PC-9 (cell line): ENCODE results near the gene FOXP1. TPM values are rescaled to one million over a fixed set of nuclear protein-coding genes. Genes with fewer than 3 reads are reported as not detected.

Experiments used
- BruUV-seq: library from RNA; stranded (reverse); fragments of 400-500 nt; replicated peaks from 2 replicates; lab custom pipeline; 2021; lab: Mats Ljungman, UMichigan
- CTCF ChIA-PET: fragments of 300-600 bp; sonication (Branson Sonifier 250); formaldehyde crosslinking; loops from one replicate; lab custom pipeline; 2022; ENCODE audit warnings: antibody characterized with exemption; lab: Charles Lee
- POLR2A ChIA-PET: fragments of 300-600 bp; sonication (Branson Sonifier 250); formaldehyde crosslinking; loops from one replicate; lab custom pipeline; 2022; ENCODE audit warnings: antibody characterized with exemption; ENCODE audit not compliant: unreplicated experiment; lab: Charles Lee
- DNase-seq, 2 experiments: peaks; one replicate each; pipeline versions ENCODE4 v3.0.0 to v3.0.0-alpha.2; 2015 to 2022; ENCODE audit warnings: mixed read lengths in 1 of 2
- H2AFZ ChIP-seq: fragments of 200-600 bp; sonication (generic); 2 replicates; pipeline ENCODE4 v1.8.1; 2017; ENCODE audit warnings: antibody characterized with exemption
- H3F3A ChIP-seq: fragments of 200-600 bp; sonication (generic); 2 replicates; pipeline ENCODE4 v1.8.1; 2017; ENCODE audit warnings: antibody characterized with exemption, mild to moderate bottlenecking, low read depth; ENCODE audit not compliant: insufficient read depth
- H3K27ac ChIP-seq: fragments of 200-600 bp; sonication (generic); 2 replicates; pipeline ENCODE4 v1.6.1; 2016; ENCODE audit warnings: mixed run types
- H3K27me3 ChIP-seq: fragments of 200-600 bp; sonication (generic); 2 replicates; pipeline ENCODE4 v1.6.1; 2016; ENCODE audit warnings: low read depth, mixed run types; ENCODE audit not compliant: insufficient read depth
- H3K36me3 ChIP-seq: fragments of 200-600 bp; sonication (generic); 2 replicates; pipeline ENCODE4 v1.6.1; 2016; ENCODE audit warnings: low read depth, mixed run types
- H3K4me1 ChIP-seq: fragments of 200-600 bp; sonication (generic); replicated peaks from 2 replicates; pipeline ENCODE4 v1.6.1; 2016; ENCODE audit warnings: mixed run types; ENCODE audit not compliant: insufficient read depth
- H3K4me2 ChIP-seq: fragments of 200-600 bp; sonication (generic); 2 replicates; pipeline ENCODE4 v1.6.1; 2017; ENCODE audit warnings: mixed run types
- H3K4me3 ChIP-seq: fragments of 200-600 bp; sonication (generic); 2 replicates; pipeline ENCODE4 v1.6.1; 2016; ENCODE audit warnings: mixed run types
- H3K79me2 ChIP-seq: fragments of 200-600 bp; sonication (generic); 2 replicates; pipeline ENCODE4 v1.6.1; 2017; ENCODE audit warnings: low read depth, mixed run types
- H3K9me2 ChIP-seq: fragments of 200-600 bp; sonication (generic); 2 replicates; pipeline ENCODE4 v1.8.1; 2017; ENCODE audit warnings: mild to moderate bottlenecking; ENCODE audit not compliant: insufficient read depth
- H3K9me3 ChIP-seq: fragments of 200-600 bp; sonication (generic); 2 replicates; pipeline ENCODE4 v1.8.1; 2016; ENCODE audit warnings: low read depth; ENCODE audit not compliant: insufficient read depth
- H4K20me1 ChIP-seq: fragments of 200-600 bp; sonication (generic); 2 replicates; pipeline ENCODE4 v1.8.1; 2017; ENCODE audit not compliant: insufficient read depth
- EZH2 ChIP-seq: fragments of 200-600 bp; sonication (generic); IDR thresholded peaks from 2 replicates; pipeline ENCODE4 v1.8.0; 2017; ENCODE audit warnings: antibody characterized with exemption, low read depth
- intact Hi-C: fragments of 100-400 bp; cut with micrococcal nuclease; formaldehyde crosslinking; loops from one replicate; pipeline ENCODE4 v1.10.0; 2022; ENCODE audit not compliant: unreplicated experiment
- total RNA-seq: library from RNA; stranded (reverse); gene quantifications from 2 replicates; pipeline ENCODE4 v1.2.3, GENCODE V29; 2021
- TF ChIP-seq, protein P1 (sequence below): fragments of 200-600 bp; sonication (generic); conservative IDR thresholded peaks from 2 replicates; pipeline ENCODE4 v1.6.1; 2017; ENCODE audit warnings: mixed run types, antibody characterized with exemption, mild to moderate bottlenecking, moderate library complexity

Gene FOXP1
- total RNA-seq, 1 experiment from 2014 or later: 33.3 TPM

DNA sequence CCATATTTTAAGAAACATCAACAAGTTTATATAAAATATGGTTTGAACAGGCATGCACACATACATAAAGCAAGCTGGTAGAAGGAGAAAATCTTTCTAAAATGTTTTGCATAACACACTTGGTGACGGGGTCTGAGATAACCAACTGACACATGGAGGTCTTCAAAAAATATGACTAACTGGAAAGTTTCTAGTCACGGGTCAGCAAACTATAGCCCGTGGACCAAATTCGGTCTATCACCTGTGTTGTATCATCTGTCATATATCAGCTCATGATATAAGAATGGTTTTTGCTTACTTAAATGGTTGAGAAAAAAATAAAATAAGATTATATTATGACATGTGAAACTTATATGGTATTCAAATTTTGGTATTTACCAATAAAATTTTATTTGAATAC, 465.1 kb downstream of the FOXP1 start:
- no TSS peak for BruUV-seq
- Histone ChIP-seq H3F3A (no peaks in the 10 kb centered on the region), H3K9me3 (no peaks in the 10 kb centered on the region), H3K36me3 (no peaks in the 10 kb centered on the region), H4K20me1 (no peaks in the 10 kb centered on the region), H3K4me2 (no peak overlapping the region), H3K4me3 (no peak overlapping the region), H3K79me2 (no peaks in the 10 kb centered on the region), H3K27ac (no peak overlapping the region), H3K9me2 (no peaks in the 10 kb centered on the region), H3K27me3 (no peaks in the 10 kb centered on the region), H2AFZ (no peak overlapping the region), H3K4me1 (no peaks in the 10 kb centered on the region)
- TF ChIP-seq EZH2: no peak
- TF ChIP-seq, protein P1, sequence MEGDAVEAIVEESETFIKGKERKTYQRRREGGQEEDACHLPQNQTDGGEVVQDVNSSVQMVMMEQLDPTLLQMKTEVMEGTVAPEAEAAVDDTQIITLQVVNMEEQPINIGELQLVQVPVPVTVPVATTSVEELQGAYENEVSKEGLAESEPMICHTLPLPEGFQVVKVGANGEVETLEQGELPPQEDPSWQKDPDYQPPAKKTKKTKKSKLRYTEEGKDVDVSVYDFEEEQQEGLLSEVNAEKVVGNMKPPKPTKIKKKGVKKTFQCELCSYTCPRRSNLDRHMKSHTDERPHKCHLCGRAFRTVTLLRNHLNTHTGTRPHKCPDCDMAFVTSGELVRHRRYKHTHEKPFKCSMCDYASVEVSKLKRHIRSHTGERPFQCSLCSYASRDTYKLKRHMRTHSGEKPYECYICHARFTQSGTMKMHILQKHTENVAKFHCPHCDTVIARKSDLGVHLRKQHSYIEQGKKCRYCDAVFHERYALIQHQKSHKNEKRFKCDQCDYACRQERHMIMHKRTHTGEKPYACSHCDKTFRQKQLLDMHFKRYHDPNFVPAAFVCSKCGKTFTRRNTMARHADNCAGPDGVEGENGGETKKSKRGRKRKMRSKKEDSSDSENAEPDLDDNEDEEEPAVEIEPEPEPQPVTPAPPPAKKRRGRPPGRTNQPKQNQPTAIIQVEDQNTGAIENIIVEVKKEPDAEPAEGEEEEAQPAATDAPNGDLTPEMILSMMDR: no peak
- intact Hi-C loops: no loop called here
- ChIA-PET POLR2A (interaction anchor here (0.6 kb wide), 2 partner anchors 33 to 628 kb away, joined by 5 to 7 read pairs; no protein-coding TSS in a partner anchor), CTCF (no interaction called here)
- no peak for DNase-seq

DNA sequence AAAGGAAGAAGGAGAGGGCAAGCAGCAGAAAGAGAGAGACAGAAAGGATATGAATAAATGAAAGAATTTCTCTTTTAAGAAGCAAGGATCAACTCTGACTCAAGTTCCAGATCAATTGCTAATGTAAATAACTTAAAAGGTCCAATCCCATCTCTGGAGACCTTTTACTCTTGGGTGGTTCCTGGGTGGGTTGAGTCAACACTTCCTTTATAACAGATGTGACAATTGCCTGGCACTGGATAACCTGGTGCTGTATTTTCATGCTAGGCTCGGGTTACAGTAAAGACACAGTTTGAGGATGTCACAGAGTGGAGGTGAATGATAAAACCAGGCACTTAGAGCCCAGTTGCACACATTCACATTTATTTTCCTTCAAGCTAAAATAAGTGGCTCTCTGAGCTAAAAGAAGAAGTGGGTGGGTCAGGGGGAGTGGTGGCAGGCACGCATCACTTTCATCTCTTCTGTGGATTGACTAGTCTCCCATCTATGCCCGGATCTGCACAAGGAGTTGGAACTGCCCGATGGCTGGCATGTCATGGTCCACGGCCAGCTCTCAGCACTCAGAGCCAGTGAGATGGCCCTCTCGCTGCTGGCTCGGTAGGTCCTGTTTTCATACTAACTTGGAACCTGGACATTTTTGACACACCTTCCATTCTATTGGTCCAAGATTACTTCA, 465.8 kb downstream of the FOXP1 start:
- Histone ChIP-seq H3K27ac (no peak overlapping the region), H3K4me3 (no peak overlapping the region)

DNA sequence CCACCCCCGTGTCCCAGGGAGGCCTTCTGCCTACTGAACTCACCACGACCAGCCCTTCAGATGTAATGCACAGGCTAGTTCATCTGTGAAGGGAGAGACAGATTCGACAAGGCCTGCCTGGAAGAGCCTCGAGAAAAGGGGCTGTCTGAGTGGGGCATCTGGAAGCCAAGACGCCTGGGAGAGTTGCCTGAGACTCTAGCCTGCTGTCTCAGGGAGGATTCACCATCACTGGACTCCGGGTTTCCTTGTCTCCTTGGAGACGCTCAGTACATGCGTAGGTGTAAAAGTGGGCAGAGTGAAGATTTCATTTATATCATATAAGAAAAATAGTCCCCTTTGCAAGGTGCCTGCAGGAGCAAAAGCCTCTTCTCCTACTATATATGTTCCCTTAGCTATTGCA, 468.9 kb downstream of the FOXP1 start:
- H3K9me2 ChIP-seq: no peaks in the 10 kb centered on the region
- no peaks in the 10 kb centered on the region for H4K20me1 ChIP-seq
- BruUV-seq: no TSS peak
- ChIA-PET CTCF (no interaction called here), POLR2A (no interaction called here)
- no peaks in the 10 kb centered on the region for H3K9me3 ChIP-seq
- no peaks in the 10 kb centered on the region for H3K36me3 ChIP-seq
- H3K27ac ChIP-seq: no peak overlapping the region
- no peaks in the 10 kb centered on the region for H3K79me2 ChIP-seq
- H3F3A ChIP-seq: no peaks in the 10 kb centered on the region
- no peak overlapping the region for H3K4me2 ChIP-seq
- H2AFZ ChIP-seq: no peak overlapping the region
- no peak overlapping the region for H3K4me3 ChIP-seq
- intact Hi-C loops: no loop called here
- no peak for DNase-seq
- no peak for TF ChIP-seq EZH2
- TF ChIP-seq, protein P1: no peak
- H3K4me1 ChIP-seq: peaks cover 2% of the 10 kb centered on the region
- no peaks in the 10 kb centered on the region for H3K27me3 ChIP-seq

More for the DNA sequence above, 465.8 kb downstream of the FOXP1 start:
- no peak overlapping the region for H2AFZ ChIP-seq
- H3K4me2 ChIP-seq: no peak overlapping the region
- TF ChIP-seq, protein P1: no peak
- TF ChIP-seq EZH2: no peak
- intact Hi-C loops: no loop called here
- CTCF ChIA-PET: no interaction called here
- no peaks in the 10 kb centered on the region for H4K20me1 ChIP-seq
- no peaks in the 10 kb centered on the region for H3K9me3 ChIP-seq
- no peaks in the 10 kb centered on the region for H3F3A ChIP-seq
- H3K79me2 ChIP-seq: no peaks in the 10 kb centered on the region
- H3K27me3 ChIP-seq: no peaks in the 10 kb centered on the region
- no peaks in the 10 kb centered on the region for H3K4me1 ChIP-seq
- H3K9me2 ChIP-seq: no peaks in the 10 kb centered on the region
- BruUV-seq: no TSS peak
- H3K36me3 ChIP-seq: no peaks in the 10 kb centered on the region
- no peak for DNase-seq
- POLR2A ChIA-PET: interaction anchor here (0.6 kb wide), 2 partner anchors 33 to 627 kb away, joined by 5 to 7 read pairs; no protein-coding TSS in a partner anchor
